ENCODE data around the gene FLNB.

The FLNB gene

GRCh38 chr3:58043933-58044332 lies 35.7 kb downstream of the FLNB start:
- no peak for TF ChIP-seq POLR2AphosphoS5 (IDR thresholded peaks at IDR 0.05; ENCODE audit: low read depth, low read length)
- TF ChIP-seq SIN3A (IDR thresholded peaks at IDR 0.05; ENCODE audit: borderline replicate concordance, insufficient read depth, low read length): no peak
- TF ChIP-seq FOXP2 (optimal IDR thresholded peaks at IDR 0.05; ENCODE audit: borderline replicate concordance, extremely low read depth, extremely low read length, insufficient read depth): no peak
- TF ChIP-seq TAF1 (IDR thresholded peaks at IDR 0.05; ENCODE audit: borderline replicate concordance, insufficient read depth, low read length): no peak
- no peak for TF ChIP-seq REST (IDR thresholded peaks at IDR 0.05; ENCODE audit: insufficient read depth in 1 of 2, low read depth in 2 of 2, low read length in 2 of 2)

- TF ChIP-seq TAF1 (IDR thresholded peaks at IDR 0.05; ENCODE audit: borderline replicate concordance, insufficient read depth, low read length) (no peak), POLR2AphosphoS5 (IDR thresholded peaks at IDR 0.05; ENCODE audit: low read depth, low read length) (no peak), FOXP2 (optimal IDR thresholded peaks at IDR 0.05; ENCODE audit: borderline replicate concordance, extremely low read depth, extremely low read length, insufficient read depth) (no peak), REST (IDR thresholded peaks at IDR 0.05; ENCODE audit: insufficient read depth in 1 of 2, low read depth in 2 of 2, low read length in 2 of 2) (no peak), SIN3A (IDR thresholded peaks at IDR 0.05; ENCODE audit: borderline replicate concordance, insufficient read depth, low read length) (no peak)
These were observed 36.7 kb downstream of the FLNB start for GRCh38 chr3:58044691-58045483.

- TF ChIP-seq FOXP2 (optimal IDR thresholded peaks at IDR 0.05; ENCODE audit: borderline replicate concordance, extremely low read depth, extremely low read length, insufficient read depth) (no peak), POLR2AphosphoS5 (IDR thresholded peaks at IDR 0.05; ENCODE audit: low read depth, low read length) (no peak), REST (IDR thresholded peaks at IDR 0.05; ENCODE audit: insufficient read depth in 1 of 2, low read depth in 2 of 2, low read length in 2 of 2) (no peak), SIN3A (IDR thresholded peaks at IDR 0.05; ENCODE audit: borderline replicate concordance, insufficient read depth, low read length) (no peak), TAF1 (IDR thresholded peaks at IDR 0.05; ENCODE audit: borderline replicate concordance, insufficient read depth, low read length) (no peak)
These were observed 39.6 kb downstream of the FLNB start for GRCh38 chr3:58047826-58048225.

GRCh38 chr3:58048301-58048700 lies 40.1 kb downstream of the FLNB start:
- TF ChIP-seq SIN3A (IDR thresholded peaks at IDR 0.05; ENCODE audit: borderline replicate concordance, insufficient read depth, low read length): no peak
- no peak for TF ChIP-seq FOXP2 (optimal IDR thresholded peaks at IDR 0.05; ENCODE audit: borderline replicate concordance, extremely low read depth, extremely low read length, insufficient read depth)
- TF ChIP-seq TAF1 (IDR thresholded peaks at IDR 0.05; ENCODE audit: borderline replicate concordance, insufficient read depth, low read length): no peak
- TF ChIP-seq REST (IDR thresholded peaks at IDR 0.05; ENCODE audit: insufficient read depth in 1 of 2, low read depth in 2 of 2, low read length in 2 of 2): no peak
- TF ChIP-seq POLR2AphosphoS5 (IDR thresholded peaks at IDR 0.05; ENCODE audit: low read depth, low read length): no peak

Measured in PFSK-1 (cell line).